Mesenchymal stem cell (in vitro differentiated cells and primary cell): ENCODE results near the gene TENM3.

Experiments used
- DNase-seq: peaks from one replicate; pipeline ENCODE4 v3.0.0-alpha.2; 2013
- H2AFZ ChIP-seq: one replicate; pipeline ENCODE4 v1.6.1; 2013; ENCODE audit warnings: low read depth, mild to moderate bottlenecking, control low read depth, inconsistent platforms, low read length, moderate library complexity
- H2AK5ac ChIP-seq: 2 replicates; pipeline ENCODE4 v1.6.1; 2013; ENCODE audit warnings: low read length, moderate library complexity, mild to moderate bottlenecking, inconsistent platforms; ENCODE audit not compliant: severe bottlenecking
- H2BK120ac ChIP-seq: one replicate; pipeline ENCODE4 v1.6.1; 2013; ENCODE audit warnings: low read depth, mild to moderate bottlenecking, inconsistent platforms, low read length, moderate library complexity
- H2BK12ac ChIP-seq, 2 experiments: one replicate each; pipeline ENCODE4 v1.6.1; 2013; ENCODE audit warnings: inconsistent platforms in 2 of 2, low read length in 2 of 2, mild to moderate bottlenecking in 2 of 2, moderate library complexity in 2 of 2, control low read depth in 1 of 2
- H2BK15ac ChIP-seq: one replicate; pipeline ENCODE4 v1.6.1; 2013; ENCODE audit warnings: mild to moderate bottlenecking, low read depth, inconsistent platforms; ENCODE audit not compliant: poor library complexity, severe bottlenecking
- H2BK5ac ChIP-seq: 2 replicates; pipeline ENCODE4 v1.6.1; 2013; ENCODE audit warnings: low read depth, mild to moderate bottlenecking, low read length, control low read depth, inconsistent platforms; ENCODE audit not compliant: poor library complexity, severe bottlenecking
- H3K14ac ChIP-seq, 2 experiments: one replicate each; pipeline ENCODE4 v1.6.1; 2013; ENCODE audit warnings: inconsistent platforms in 2 of 2, low read length in 2 of 2, control low read depth in 1 of 2, mild to moderate bottlenecking in 1 of 2, moderate library complexity in 1 of 2
- H3K18ac ChIP-seq, 2 experiments: one replicate each; pipeline ENCODE4 v1.6.1; 2013; ENCODE audit warnings: inconsistent platforms in 2 of 2, low read length in 2 of 2, control low read depth in 1 of 2, low read depth in 1 of 2, mild to moderate bottlenecking in 1 of 2
- H3K23ac ChIP-seq, 2 experiments: one replicate each; pipeline ENCODE4 v1.6.1; 2013; ENCODE audit warnings: inconsistent platforms in 2 of 2, low read length in 2 of 2, mild to moderate bottlenecking in 2 of 2, moderate library complexity in 2 of 2, control low read depth in 1 of 2
- H3K27ac ChIP-seq: 2 replicates; pipeline ENCODE4 v1.5.1; 2013; ENCODE audit warnings: mild to moderate bottlenecking, moderate library complexity, low read length, control low read depth, inconsistent platforms; ENCODE audit not compliant: poor library complexity, severe bottlenecking
- H3K27me3 ChIP-seq, 2 experiments: 2 replicates each; pipeline versions ENCODE4 v1.6.1 to v1.7.0; 2013; ENCODE audit warnings: low read length in 2 of 2, mild to moderate bottlenecking in 2 of 2, moderate library complexity in 2 of 2, control low read depth in 1 of 2, inconsistent platforms in 1 of 2; ENCODE audit not compliant: control insufficient read depth in 1 of 2, insufficient read depth in 1 of 2
- H3K36me3 ChIP-seq, 2 experiments: 2 replicates each; pipeline versions ENCODE4 v1.6.1 to v1.7.0; 2013; ENCODE audit warnings: low read length in 2 of 2, control low read depth in 1 of 2, inconsistent platforms in 1 of 2, low read depth in 1 of 2, mild to moderate bottlenecking in 1 of 2; ENCODE audit not compliant: insufficient read depth in 2 of 2, control insufficient read depth in 1 of 2
- H3K4ac ChIP-seq, 2 experiments: one replicate each; pipeline ENCODE4 v1.6.1; 2013; ENCODE audit warnings: inconsistent platforms in 2 of 2, low read length in 2 of 2, mild to moderate bottlenecking in 2 of 2, moderate library complexity in 2 of 2, control low read depth in 1 of 2, low read depth in 1 of 2
- H3K4me1 ChIP-seq: 2 replicates; pipeline ENCODE4 v1.6.1; 2013; ENCODE audit warnings: low read depth, low read length, control low read depth; ENCODE audit not compliant: control insufficient read depth, insufficient read depth
- H3K4me2 ChIP-seq: 2 replicates; pipeline ENCODE4 v1.6.1; 2013; ENCODE audit warnings: low read length, mild to moderate bottlenecking, inconsistent platforms; ENCODE audit not compliant: poor library complexity, severe bottlenecking
- H3K4me3 ChIP-seq, 2 experiments: 2 replicates each; pipeline versions ENCODE4 v1.5.1 to v1.7.0; 2013; ENCODE audit warnings: low read length in 2 of 2, mild to moderate bottlenecking in 2 of 2, control low read depth in 1 of 2, low read depth in 1 of 2; ENCODE audit not compliant: insufficient read depth in 1 of 2
- H3K79me1 ChIP-seq: replicated peaks from 2 replicates; pipeline ENCODE4 v1.6.1; 2013; ENCODE audit warnings: mild to moderate bottlenecking, control low read depth, low read length, inconsistent platforms; ENCODE audit not compliant: poor library complexity, severe bottlenecking
- H3K9ac ChIP-seq: 2 replicates; pipeline ENCODE4 v1.7.0; 2013; ENCODE audit warnings: mild to moderate bottlenecking, low read length, moderate library complexity
- H3K9me3 ChIP-seq: 2 replicates; pipeline ENCODE4 v1.7.0; 2013; ENCODE audit warnings: mild to moderate bottlenecking, low read length; ENCODE audit not compliant: control insufficient read depth
- H4K8ac ChIP-seq: one replicate; pipeline ENCODE4 v1.6.1; 2013; ENCODE audit warnings: inconsistent platforms, mild to moderate bottlenecking, low read length, moderate library complexity
- H4K91ac ChIP-seq: one replicate; pipeline ENCODE4 v1.6.1; 2013; ENCODE audit warnings: mild to moderate bottlenecking, low read length, inconsistent platforms
- WGBS: methylation state at CpG from one replicate; pipeline ENCODE4 v1.1.7; 2013; ENCODE audit warnings: mixed read lengths; 5-methylcytosine and 5-hydroxymethylcytosine counted together

TENM3 gene

GRCh38 chr4:182400790-182401189, 157.6 kb downstream of the TENM3 start:
- no peaks in the 10 kb centered on the region for H3K4me1 ChIP-seq
- H2AFZ ChIP-seq: no peak overlapping the region
- DNase-seq: no peak
- H3K4ac ChIP-seq: no peak overlapping the region
- H3K27me3 ChIP-seq: no peaks in the 10 kb centered on the region
- no peak overlapping the region for H2BK15ac ChIP-seq
- no peak overlapping the region for H4K91ac ChIP-seq
- H2BK5ac ChIP-seq: no peak overlapping the region
- H4K8ac ChIP-seq: no peak overlapping the region
- peaks cover 6% of the 10 kb centered on the region for H3K79me1 ChIP-seq
- no peak overlapping the region for H3K18ac ChIP-seq
- no peak overlapping the region for H3K27ac ChIP-seq
- no peaks in the 10 kb centered on the region for H3K36me3 ChIP-seq
- H3K4me2 ChIP-seq: no peak overlapping the region
- no peak overlapping the region for H2BK12ac ChIP-seq
- H2BK120ac ChIP-seq: no peak overlapping the region
- H3K4me3 ChIP-seq: no peak overlapping the region
- no peak overlapping the region for H2AK5ac ChIP-seq
- 86% methylated on average over 6 of the region's 7 CpGs for WGBS
- no peak overlapping the region for H3K14ac ChIP-seq
- H3K23ac ChIP-seq: no peak overlapping the region
- no peak overlapping the region for H3K9ac ChIP-seq
- no peaks in the 10 kb centered on the region for H3K9me3 ChIP-seq

GRCh38 chr4:182404376-182404775, 161.2 kb downstream of the TENM3 start:
- Histone ChIP-seq H3K79me1 (peaks cover 9% of the 10 kb centered on the region), H2BK5ac (no peak overlapping the region), H3K14ac (no peak overlapping the region), H2BK120ac (no peak overlapping the region), H3K4me2 (no peak overlapping the region), H2AK5ac (no peak overlapping the region), H2BK15ac (no peak overlapping the region), H3K9ac (no peak overlapping the region), H4K91ac (no peak overlapping the region), H3K27ac (no peak overlapping the region), H3K4ac (no peak overlapping the region), H3K4me3 (no peak overlapping the region), H3K36me3 (no peaks in the 10 kb centered on the region), H4K8ac (no peak overlapping the region), H2AFZ (no peak overlapping the region), H3K27me3 (no peaks in the 10 kb centered on the region), H3K18ac (no peak overlapping the region), H2BK12ac (no peak overlapping the region), H3K4me1 (no peaks in the 10 kb centered on the region), H3K23ac (no peak overlapping the region), H3K9me3 (no peaks in the 10 kb centered on the region)
- no peak for DNase-seq
- WGBS: 97% methylated on average over 7 of the region's 7 CpGs

- Histone ChIP-seq H4K8ac (no peak overlapping the region), H4K91ac (no peak overlapping the region), H2AK5ac (no peak overlapping the region), H3K18ac (no peak overlapping the region), H3K4me3 (no peak overlapping the region), H3K9ac (no peak overlapping the region), H3K9me3 (no peaks in the 10 kb centered on the region), H3K79me1 (peaks cover 10% of the 10 kb centered on the region), H3K27ac (no peak overlapping the region), H2BK12ac (no peak overlapping the region), H3K27me3 (no peaks in the 10 kb centered on the region), H2BK15ac (no peak overlapping the region), H3K36me3 (no peaks in the 10 kb centered on the region), H3K4me1 (no peaks in the 10 kb centered on the region), H2BK120ac (no peak overlapping the region), H2BK5ac (no peak overlapping the region), H3K4me2 (no peak overlapping the region), H3K14ac (no peak overlapping the region), H3K23ac (no peak overlapping the region), H2AFZ (no peak overlapping the region), H3K4ac (no peak overlapping the region)
- 89% methylated on average over 9 of the region's 11 CpGs for WGBS
- no peak for DNase-seq
Observed at GRCh38 chr4:182405087-182405486, 161.9 kb downstream of the TENM3 start.

- no peak overlapping the region for H2BK120ac ChIP-seq
- H4K91ac ChIP-seq: no peak overlapping the region
- H3K4me1 ChIP-seq: no peaks in the 10 kb centered on the region
- no peak overlapping the region for H4K8ac ChIP-seq
- H2BK15ac ChIP-seq: no peak overlapping the region
- H3K9ac ChIP-seq: no peak overlapping the region
- no peak overlapping the region for H3K4me3 ChIP-seq
- no peak overlapping the region for H2BK12ac ChIP-seq
- no peaks in the 10 kb centered on the region for H3K36me3 ChIP-seq
- H3K18ac ChIP-seq: no peak overlapping the region
- H3K27me3 ChIP-seq: no peaks in the 10 kb centered on the region
- no peak overlapping the region for H3K4ac ChIP-seq
- no peak overlapping the region for H2BK5ac ChIP-seq
- no peak overlapping the region for H3K4me2 ChIP-seq
- H3K79me1 ChIP-seq: peaks cover 10% of the 10 kb centered on the region
- H3K14ac ChIP-seq: no peak overlapping the region
- 82% methylated on average over 5 of the region's 5 CpGs for WGBS
- H3K23ac ChIP-seq: no peak overlapping the region
- H2AK5ac ChIP-seq: no peak overlapping the region
- no peak overlapping the region for H3K27ac ChIP-seq
- no peak overlapping the region for H2AFZ ChIP-seq
- DNase-seq: no peak
- H3K9me3 ChIP-seq: peaks cover 9% of the 10 kb centered on the region
Observed at GRCh38 chr4:182409271-182409670, 166.1 kb downstream of the TENM3 start.
